Spleen (tissue), 11 donors: ENCODE results near the gene RPP40. TPM values are rescaled to one million over a fixed set of nuclear protein-coding genes. Genes with fewer than 3 reads are reported as not detected.

ENCODE experiments used
- DNase-seq: peaks from one replicate; pipeline ENCODE4 v3.0.0-alpha.2; 2020
- H3K27ac ChIP-seq, 8 donors: fragments of 200-600 bp; sonication (generic) in 7 of 8; 1 replicate in 4 of 8; 2 replicates in 4 of 8; pipeline versions ENCODE4 v1.5.0 to v1.8.0; 2016 to 2021; ENCODE audit warnings: inconsistent platforms in 4 of 8, mild to moderate bottlenecking in 4 of 8, moderate library complexity in 1 of 8
- H3K27me3 ChIP-seq, 7 donors: fragments of 200-600 bp; sonication (generic) in 6 of 7; replicated peaks in 1 of 7; 1 replicate in 4 of 7; 2 replicates in 3 of 7; pipeline versions ENCODE4 v1.5.0 to v1.8.0; 2016 to 2021; ENCODE audit warnings: inconsistent platforms in 3 of 7, mild to moderate bottlenecking in 1 of 7
- H3K36me3 ChIP-seq, 6 donors: fragments of 200-600 bp; sonication (generic) in 5 of 6; 1 replicate in 4 of 6; 2 replicates in 2 of 6; pipeline versions ENCODE4 v1.5.0 to v1.8.0; 2016 to 2021; ENCODE audit warnings: inconsistent platforms in 2 of 6
- H3K4me1 ChIP-seq, 6 donors: fragments of 200-600 bp; sonication (generic) in 5 of 6; 1 replicate in 3 of 6; 2 replicates in 3 of 6; pipeline versions ENCODE4 v1.5.0 to v1.8.0; 2016 to 2021; ENCODE audit warnings: inconsistent platforms in 3 of 6
- H3K4me3 ChIP-seq, 8 donors: fragments of 200-600 bp; sonication (generic) in 7 of 8; 1 replicate in 4 of 8; 2 replicates in 4 of 8; pipeline versions ENCODE4 v1.5.0 to v1.8.0; 2016 to 2021; ENCODE audit warnings: inconsistent platforms in 4 of 8, mild to moderate bottlenecking in 4 of 8, moderate library complexity in 2 of 8
- H3K9me3 ChIP-seq, 8 donors: fragments of 200-600 bp; sonication (generic) in 7 of 8; 1 replicate in 4 of 8; 2 replicates in 4 of 8; pipeline versions ENCODE4 v1.5.0 to v1.8.0; 2016 to 2021; ENCODE audit warnings: inconsistent platforms in 4 of 8
- POLR2A ChIP-seq, 3 donors: fragments of 450-650 bp; IDR thresholded peaks; one replicate each; pipeline ENCODE4 v1.5.1; 2017; ENCODE audit warnings: antibody characterized with exemption in 3 of 3, mild to moderate bottlenecking in 1 of 3
- POLR2AphosphoS5 ChIP-seq, 3 donors: sonication (generic); formaldehyde crosslinking; IDR thresholded peaks; one replicate each; pipeline ENCODE4 v1.5.1; 2017; ENCODE audit warnings: antibody characterized with exemption in 3 of 3
- WGBS, 5 donors: extraction: QIAGEN DNeasy Blood & Tissue Kit in 3 of 5; methylation state at CpG; one replicate each; pipeline versions ENCODE4 v1.1.5 to v1.1.7; 2013 to 2018; 5-methylcytosine and 5-hydroxymethylcytosine counted together
- intact Hi-C: fragments of 100-400 bp; cut with DNase I; formaldehyde crosslinking; loops from one replicate; pipeline ENCODE4 v1.15.0; 2023; ENCODE audit warnings: low total_unique reads
- polyA plus RNA-seq, 3 donors: library from polyadenylated mRNA; stranded (reverse); fragments of 200-250 nt; gene quantifications; one replicate each; pipeline ENCODE4 v1.2.1, GENCODE V29; 2013
- total RNA-seq, 7 donors: library from RNA; depleted of rRNA in 3 of 7; stranded (reverse); fragments of >200 nt in 3 of 7; fragmentation: NEBNext Ultra II Directional in 4 of 7; extraction: Animal tissue kit (Norgen Biotek cat#: 25700) in 4 of 7; gene quantifications; one replicate each; pipeline versions ENCODE4 v1.1.0 to v1.2.1, GENCODE V29; 2016 to 2021
- TF ChIP-seq, protein P1 (sequence below), 11 experiments: fragments of 200-600 bp in 7 of 11; fragments of 450-650 bp in 4 of 11; sonication (generic) in 4 of 11; IDR thresholded peaks in 8 of 11; conservative IDR thresholded peaks in 3 of 11; 1 replicate in 7 of 11; 2 replicates in 4 of 11; pipeline versions ENCODE4 v1.4.0 to v1.8.0; 2016 to 2021; ENCODE audit warnings: antibody characterized with exemption in 11 of 11, inconsistent platforms in 4 of 11, mild to moderate bottlenecking in 1 of 11
- donor health status: healthy with polysubstance abuse.
- donor health status: DM: no; HTN: no; CAD: no; lungs with moderate emphysema.
- donor health status: DM: no; HTN: no; CAD: no.
- donor health status: Bipolar disorder and iron deficiency.
- donor health status: healthy.
- donor health status: DM: no; HTN: no; CAD: no.
- donor health status: DM: yes; HTN: yes; CAD: no.

The RPP40 gene
- total and polyA plus RNA-seq, 10 donors, result 4.2 to 16.6 (median 8.7) TPM

DNA sequence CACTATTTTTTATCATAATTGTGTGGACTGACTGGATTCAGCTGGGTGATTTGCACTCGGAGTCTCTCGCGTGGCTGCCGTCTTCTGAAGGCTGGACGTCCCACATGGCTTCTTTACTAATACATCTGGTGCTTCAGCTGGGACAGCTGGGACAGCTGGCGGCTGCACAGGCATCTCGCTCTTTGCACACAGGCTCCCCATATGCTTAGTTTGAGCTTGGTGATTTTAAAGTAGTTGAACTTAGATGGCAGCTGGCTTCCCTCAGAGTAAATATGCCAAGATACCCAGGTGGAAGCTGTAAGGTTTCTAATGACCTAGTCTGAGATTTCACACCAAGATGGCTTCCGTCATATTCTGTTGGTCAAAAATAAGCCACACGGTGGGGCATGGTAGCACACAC is 42.6 kb upstream of the RPP40 start:
- no peak overlapping the region for H3K27ac ChIP-seq
- peaks cover 0 to 7% (median 0%) of the 10 kb centered on the region in 6 donors for H3K36me3 ChIP-seq
- H3K9me3 ChIP-seq, result peaks cover 3 to 28% (median 18%) of the 10 kb centered on the region in 8 donors
- no peaks in the 10 kb centered on the region for H3K4me1 ChIP-seq
- WGBS, 5 donors, result 91 to 95% (median 94%) methylated on average over 9 of the region's 9 CpGs
- no peaks in the 10 kb centered on the region for H3K27me3 ChIP-seq
- TF ChIP-seq POLR2A (IDR thresholded peaks at IDR 0.05) (no peak), POLR2AphosphoS5 (IDR thresholded peaks at IDR 0.05) (no peak)
- TF ChIP-seq, protein P1, sequence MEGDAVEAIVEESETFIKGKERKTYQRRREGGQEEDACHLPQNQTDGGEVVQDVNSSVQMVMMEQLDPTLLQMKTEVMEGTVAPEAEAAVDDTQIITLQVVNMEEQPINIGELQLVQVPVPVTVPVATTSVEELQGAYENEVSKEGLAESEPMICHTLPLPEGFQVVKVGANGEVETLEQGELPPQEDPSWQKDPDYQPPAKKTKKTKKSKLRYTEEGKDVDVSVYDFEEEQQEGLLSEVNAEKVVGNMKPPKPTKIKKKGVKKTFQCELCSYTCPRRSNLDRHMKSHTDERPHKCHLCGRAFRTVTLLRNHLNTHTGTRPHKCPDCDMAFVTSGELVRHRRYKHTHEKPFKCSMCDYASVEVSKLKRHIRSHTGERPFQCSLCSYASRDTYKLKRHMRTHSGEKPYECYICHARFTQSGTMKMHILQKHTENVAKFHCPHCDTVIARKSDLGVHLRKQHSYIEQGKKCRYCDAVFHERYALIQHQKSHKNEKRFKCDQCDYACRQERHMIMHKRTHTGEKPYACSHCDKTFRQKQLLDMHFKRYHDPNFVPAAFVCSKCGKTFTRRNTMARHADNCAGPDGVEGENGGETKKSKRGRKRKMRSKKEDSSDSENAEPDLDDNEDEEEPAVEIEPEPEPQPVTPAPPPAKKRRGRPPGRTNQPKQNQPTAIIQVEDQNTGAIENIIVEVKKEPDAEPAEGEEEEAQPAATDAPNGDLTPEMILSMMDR (IDR thresholded peaks at IDR 0.05 in 8 of 11, conservative IDR thresholded peaks at IDR 0.05 in 3 of 11), result no peak
- intact Hi-C loops, result no loop called here
- DNase-seq, result no peak
- no peak overlapping the region for H3K4me3 ChIP-seq

DNA sequence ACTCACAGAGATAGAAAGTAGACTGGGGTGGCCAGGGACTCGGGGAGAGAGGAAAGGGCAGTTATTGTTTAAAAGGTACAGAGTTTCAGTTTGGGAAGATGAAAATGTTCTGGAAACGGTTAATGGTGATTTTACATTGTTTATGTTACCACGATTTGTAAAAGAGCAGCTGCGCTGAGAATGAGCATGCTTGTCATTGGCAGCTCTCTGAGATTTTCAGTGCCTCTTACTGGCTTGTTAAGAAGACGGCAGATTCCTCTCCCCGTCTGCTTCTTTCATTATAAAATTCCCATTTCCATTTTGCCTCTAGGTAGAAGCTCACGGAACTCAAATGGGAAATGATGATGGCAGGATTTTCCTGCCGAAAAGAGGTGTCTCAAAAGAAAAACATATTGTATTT is 41.6 kb upstream of the RPP40 start:
- Histone ChIP-seq H3K27ac (no peak overlapping the region), H3K27me3 (no peaks in the 10 kb centered on the region), H3K4me3 (no peak overlapping the region), H3K9me3 (peaks cover 0 to 18% (median 8%) of the 10 kb centered on the region in 8 donors), H3K36me3 (peaks cover 0 to 7% (median 0%) of the 10 kb centered on the region in 6 donors), H3K4me1 (no peaks in the 10 kb centered on the region)
- WGBS, 5 donors, result 88 to 95% (median 90%) methylated on average over 8 of the region's 8 CpGs
- intact Hi-C loops, result no loop called here
- TF ChIP-seq, protein P1 (IDR thresholded peaks at IDR 0.05 in 8 of 11, conservative IDR thresholded peaks at IDR 0.05 in 3 of 11), result no peak
- no peak for TF ChIP-seq POLR2A (IDR thresholded peaks at IDR 0.05)
- TF ChIP-seq POLR2AphosphoS5 (IDR thresholded peaks at IDR 0.05), result no peak
- no peak for DNase-seq

GRCh38 chr6:5044866-5045265 is 41.0 kb upstream of the RPP40 start:
- WGBS, 5 donors, result 68 to 100% (median 86%) methylated on average over 3 of the region's 3 CpGs
- no peak for DNase-seq
- H3K27me3 ChIP-seq, result no peaks in the 10 kb centered on the region
- peaks cover 0 to 12% (median 2%) of the 10 kb centered on the region in 8 donors for H3K9me3 ChIP-seq
- no peak overlapping the region for H3K27ac ChIP-seq
- intact Hi-C loops, result no loop called here
- no peaks in the 10 kb centered on the region for H3K4me1 ChIP-seq
- no peak overlapping the region for H3K4me3 ChIP-seq
- H3K36me3 ChIP-seq, result peaks cover 0 to 7% (median 0%) of the 10 kb centered on the region in 6 donors
- TF ChIP-seq, protein P1 (IDR thresholded peaks at IDR 0.05 in 8 of 11, conservative IDR thresholded peaks at IDR 0.05 in 3 of 11), result no peak
- TF ChIP-seq POLR2A (IDR thresholded peaks at IDR 0.05) (no peak), POLR2AphosphoS5 (IDR thresholded peaks at IDR 0.05) (no peak)

GRCh38 chr6:5042436-5042835 is 38.6 kb upstream of the RPP40 start:
- Histone ChIP-seq H3K9me3 (no peaks in the 10 kb centered on the region), H3K36me3 (peaks cover 0 to 7% (median 0%) of the 10 kb centered on the region in 6 donors), H3K4me3 (no peak overlapping the region), H3K27ac (no peak overlapping the region), H3K27me3 (no peaks in the 10 kb centered on the region), H3K4me1 (no peaks in the 10 kb centered on the region)
- DNase-seq, result no peak
- 89 to 97% (median 95%) methylated on average over 3 of the region's 3 CpGs for WGBS, 5 donors
- TF ChIP-seq, protein P1 (IDR thresholded peaks at IDR 0.05 in 8 of 11, conservative IDR thresholded peaks at IDR 0.05 in 3 of 11), result no peak
- TF ChIP-seq POLR2AphosphoS5 (IDR thresholded peaks at IDR 0.05) (no peak), POLR2A (IDR thresholded peaks at IDR 0.05) (no peak)
- intact Hi-C loops, result no loop called here
